Activated CD4-positive, alpha-beta T cell treated with anti-CD3 and anti-CD28 coated beads for 24 hours (primary cell): ENCODE measurements around the gene PTGFRN.
A peak's percentile ranks its signal among the peaks of the same experiment; 100 is the strongest.

Experiments
- DNase-seq, 2 donors: peaks; one replicate each; pipeline ENCODE4 v3.0.0-alpha.2; 2020; ENCODE audit warnings: low read depth in 2 of 2

Gene PTGFRN

DNA sequence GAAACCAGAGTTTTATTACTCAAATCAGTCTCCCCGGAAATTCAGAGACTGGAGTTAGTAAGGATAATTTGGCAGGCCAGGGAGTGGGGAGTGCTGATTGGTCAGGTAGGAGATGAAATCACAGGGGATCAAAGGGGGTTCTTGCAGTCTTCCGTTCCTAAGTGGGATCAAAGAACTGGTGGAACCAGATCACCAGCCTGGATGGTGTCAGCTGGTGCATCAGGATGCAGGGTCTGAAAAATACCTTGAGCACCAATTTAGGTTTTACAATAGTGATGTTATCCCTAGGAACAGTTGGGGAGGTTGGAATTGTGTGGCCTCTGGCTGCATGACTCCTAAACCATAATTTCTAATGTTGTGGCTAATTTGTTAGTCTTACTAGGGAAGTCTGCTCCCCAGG is 90.4 kb downstream of the PTGFRN start:
- DNase-seq, result no peak

DNA sequence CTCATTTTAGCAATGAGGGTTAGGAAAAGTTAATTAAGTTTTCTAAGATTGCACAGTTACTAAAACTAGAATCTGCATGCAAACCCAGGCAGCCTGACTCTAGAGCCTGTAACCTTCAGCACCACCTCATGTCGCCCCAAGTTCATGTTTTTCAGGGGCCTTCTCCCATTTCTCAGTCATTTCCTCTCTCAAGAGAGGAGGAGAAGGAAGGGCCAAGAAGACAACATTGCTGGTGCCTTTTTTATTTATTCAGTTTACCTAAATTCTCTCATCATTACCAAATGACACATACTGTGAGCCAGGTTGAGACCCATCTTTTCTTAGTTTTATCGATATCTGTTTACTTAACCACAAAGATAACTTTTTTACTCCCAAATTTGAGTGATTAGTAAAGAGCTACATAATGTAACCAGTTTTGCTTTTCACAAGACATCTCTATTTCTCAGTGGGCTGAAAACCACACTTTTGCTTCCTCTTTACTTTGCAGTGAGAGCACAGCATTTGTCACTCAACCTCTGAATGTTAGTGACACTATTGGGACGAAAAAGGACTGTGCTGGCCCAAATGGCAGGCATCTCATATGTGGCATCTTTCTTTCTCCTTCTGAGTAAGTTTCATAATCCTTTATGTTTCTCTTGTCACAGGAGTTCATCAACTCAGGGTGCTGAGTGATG is 91.7 kb downstream of the PTGFRN start, which contains the start of gene CD101:
CD101 (plus strand) TSS at position 507 of the 674 bp plus-strand sequence; CDS start at position 565, 58 bp downstream.
- peak in 1 of 2 donors; percentile 27 for DNase-seq

DNA sequence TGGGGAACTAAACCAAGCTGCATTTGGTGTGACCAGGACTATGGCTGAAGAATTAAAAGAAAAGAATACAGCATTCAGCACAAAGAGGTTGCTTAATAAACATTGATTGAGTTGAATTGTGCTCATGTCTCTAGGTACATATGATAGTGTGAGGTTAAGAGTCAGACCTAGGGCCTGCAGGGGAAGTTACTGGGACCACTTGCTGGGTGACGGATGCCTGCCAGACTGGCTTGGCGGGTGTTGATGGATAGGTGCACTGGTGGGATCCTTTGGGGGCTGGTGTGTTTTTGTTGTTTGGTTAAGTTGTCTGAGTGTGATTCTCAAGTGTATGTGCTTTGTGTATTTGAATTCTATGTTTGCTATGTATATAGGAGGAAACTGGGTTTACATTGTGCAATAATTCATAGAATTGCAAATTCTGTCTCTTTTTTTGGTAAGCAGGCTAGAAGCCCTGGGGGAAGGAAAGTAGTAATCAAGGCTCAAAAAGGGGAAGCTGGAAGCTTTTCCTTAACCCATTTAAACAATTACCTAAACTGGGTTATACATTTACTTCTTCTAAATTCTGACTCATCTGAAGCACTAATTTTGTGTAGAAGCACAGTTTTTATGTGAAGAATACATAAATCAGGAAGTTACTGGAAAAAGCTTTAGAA is 93.6 kb downstream of the PTGFRN start:
- no peak for DNase-seq

DNA sequence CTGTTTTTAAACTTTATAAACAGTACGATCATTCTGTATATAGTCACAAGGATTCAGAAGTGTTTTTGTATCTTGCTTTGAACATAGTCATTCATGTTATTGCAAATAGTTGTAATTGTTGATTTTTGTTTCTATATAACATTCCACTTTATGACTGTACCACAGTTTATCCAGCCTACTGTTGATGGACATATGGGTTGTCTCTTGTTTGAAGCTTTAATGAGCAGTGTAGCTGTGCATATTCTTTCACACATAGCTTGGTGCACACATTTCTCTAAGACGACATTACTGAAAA is 98.0 kb downstream of the PTGFRN start:
- DNase-seq, result no peak

DNA sequence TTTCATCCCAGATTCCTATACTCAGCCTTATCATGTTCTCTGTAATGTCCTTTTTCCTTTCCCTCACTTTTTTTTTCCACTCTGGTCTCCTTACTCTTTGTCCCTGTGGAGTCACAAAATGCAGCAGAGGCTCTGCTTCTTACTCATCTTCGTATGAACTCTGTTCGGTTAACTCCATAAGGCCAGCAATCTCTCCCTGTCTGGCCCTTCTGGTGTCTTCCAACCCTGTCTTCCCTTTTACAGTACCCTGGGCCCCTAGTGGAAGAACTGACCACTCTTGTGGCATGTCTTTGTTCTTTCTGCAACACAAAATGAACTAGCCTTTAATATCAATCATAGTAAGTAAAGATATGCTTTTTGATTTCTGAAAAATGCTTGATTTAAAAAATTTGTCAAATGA is 98.9 kb downstream of the PTGFRN start:
- DNase-seq, result no peak

DNA sequence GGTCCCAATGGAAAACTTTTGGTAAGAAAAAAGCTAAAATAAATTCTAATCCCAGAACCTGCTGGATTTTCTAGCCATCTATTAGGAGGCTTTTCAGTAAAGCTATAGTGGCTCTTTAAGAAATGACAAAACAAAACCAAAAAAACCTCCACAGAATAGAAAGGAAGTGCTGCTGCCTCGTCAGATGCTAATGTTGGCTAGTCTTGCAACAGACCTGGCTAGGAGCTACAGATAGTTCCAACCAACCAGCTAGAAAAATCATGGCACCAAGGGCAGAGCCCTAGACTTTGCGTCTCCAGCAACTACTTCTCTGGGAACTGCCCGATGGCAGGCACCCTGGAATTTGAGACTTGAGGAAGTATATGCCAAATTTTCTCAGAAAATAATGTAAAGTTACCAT is 99.4 kb downstream of the PTGFRN start:
- DNase-seq, result no peak

DNA sequence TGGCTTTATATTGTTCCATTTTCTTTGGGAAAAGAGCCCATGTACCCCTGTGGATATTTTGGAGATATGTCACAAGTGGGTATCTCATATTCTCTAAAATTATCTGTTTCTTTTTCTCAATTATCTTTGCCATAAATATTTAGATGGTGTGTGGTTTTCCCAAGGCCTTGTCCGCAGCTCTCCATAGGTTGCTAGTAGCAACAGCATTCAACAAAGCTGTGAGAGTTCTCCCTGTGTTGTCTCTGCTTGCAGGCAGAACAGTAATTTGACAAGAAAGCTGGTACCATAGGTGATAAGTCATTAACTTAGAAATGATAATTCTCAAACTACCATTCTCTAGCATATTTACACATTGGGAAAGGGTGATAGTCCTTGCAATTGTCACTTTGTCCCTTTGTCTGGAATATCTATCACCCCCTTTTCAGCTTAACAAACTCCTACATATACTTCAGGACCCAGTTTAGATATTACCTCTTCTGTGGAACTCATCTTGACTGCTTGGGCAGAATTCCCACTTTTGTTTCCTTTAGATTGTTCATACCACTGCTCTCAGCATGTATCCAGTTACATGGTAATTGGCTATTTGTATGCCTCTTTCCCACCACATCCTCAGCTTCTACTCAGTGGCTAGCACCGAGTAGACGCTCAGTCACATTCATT is 100.7 kb downstream of the PTGFRN start:
- DNase-seq, result no peak

DNA sequence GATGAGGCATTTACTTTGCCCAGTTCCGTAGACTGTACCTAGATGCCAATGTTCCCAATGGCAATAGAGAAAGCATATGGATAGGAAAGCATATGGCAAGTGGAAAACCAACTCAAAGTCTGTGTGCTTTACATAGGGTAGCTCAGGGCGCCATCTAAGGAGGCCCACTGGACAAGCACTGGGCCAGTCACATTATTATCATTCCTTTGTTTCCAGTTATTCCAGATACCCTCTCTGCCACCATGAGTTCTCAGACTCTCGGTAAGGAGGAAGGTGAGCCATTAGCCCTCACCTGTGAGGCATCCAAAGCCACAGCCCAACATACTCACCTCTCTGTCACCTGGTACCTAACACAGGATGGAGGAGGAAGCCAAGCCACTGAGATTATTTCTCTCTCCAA is 101.6 kb downstream of the PTGFRN start:
- no peak for DNase-seq

DNA sequence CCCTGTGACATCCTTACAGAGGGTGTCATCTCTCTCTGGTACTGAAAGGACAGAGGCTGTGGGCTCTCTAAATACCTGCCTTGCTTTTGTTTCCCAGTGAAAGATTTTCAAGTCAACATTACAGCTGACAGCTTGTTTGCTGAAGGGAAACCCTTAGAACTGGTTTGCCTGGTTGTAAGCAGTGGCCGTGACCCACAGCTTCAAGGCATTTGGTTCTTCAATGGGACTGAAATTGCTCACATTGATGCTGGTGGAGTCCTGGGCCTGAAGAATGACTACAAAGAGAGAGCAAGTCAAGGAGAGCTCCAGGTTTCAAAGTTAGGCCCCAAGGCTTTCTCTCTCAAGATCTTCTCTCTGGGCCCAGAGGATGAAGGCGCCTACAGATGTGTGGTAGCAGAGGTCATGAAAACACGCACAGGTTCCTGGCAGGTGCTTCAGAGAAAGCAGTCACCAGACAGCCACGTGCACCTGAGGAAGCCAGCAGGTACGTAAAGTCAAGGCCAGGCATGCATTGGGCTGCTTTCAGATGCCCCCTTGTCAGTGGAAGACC is 103.7 kb downstream of the PTGFRN start:
- DNase-seq, result no peak

DNA sequence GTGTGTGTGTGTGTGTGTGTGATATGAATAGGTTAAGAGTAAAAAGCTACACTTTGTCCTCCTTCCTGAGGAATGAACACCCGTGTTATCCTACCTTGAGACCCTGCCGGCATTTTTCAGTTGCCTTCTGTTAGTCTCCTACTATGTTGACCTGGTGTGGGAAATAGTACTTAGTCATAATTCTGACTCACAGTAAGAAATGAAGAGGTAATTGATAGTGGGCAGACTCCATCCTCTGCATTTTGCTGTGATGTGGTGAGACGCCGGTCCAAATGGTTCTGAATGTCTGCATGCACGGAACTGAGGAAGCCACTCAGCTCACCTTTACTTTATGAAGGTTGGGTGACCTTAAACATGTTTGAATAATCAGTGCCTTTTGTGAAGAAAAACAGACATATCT is 104.5 kb downstream of the PTGFRN start:
- DNase-seq, result no peak

DNA sequence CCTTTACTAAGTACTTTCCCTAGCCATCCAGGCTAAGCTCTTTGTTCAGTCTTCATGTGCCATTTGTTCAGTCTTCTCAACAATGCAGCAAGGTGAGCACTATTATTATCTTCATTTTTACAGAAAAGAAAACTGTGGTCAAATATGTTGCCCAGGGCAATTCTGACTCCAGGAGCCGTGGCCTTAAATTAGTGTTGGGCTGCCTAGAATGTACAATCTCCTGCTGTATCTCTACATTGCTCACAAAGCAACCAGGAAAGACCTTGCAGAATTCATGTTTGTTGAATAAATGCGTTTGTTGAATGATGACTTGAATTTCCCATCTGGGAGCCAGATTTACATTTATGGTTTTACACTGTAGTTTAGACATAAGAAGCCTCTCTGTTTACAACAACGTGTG is 106.0 kb downstream of the PTGFRN start:
- DNase-seq, result no peak

DNA sequence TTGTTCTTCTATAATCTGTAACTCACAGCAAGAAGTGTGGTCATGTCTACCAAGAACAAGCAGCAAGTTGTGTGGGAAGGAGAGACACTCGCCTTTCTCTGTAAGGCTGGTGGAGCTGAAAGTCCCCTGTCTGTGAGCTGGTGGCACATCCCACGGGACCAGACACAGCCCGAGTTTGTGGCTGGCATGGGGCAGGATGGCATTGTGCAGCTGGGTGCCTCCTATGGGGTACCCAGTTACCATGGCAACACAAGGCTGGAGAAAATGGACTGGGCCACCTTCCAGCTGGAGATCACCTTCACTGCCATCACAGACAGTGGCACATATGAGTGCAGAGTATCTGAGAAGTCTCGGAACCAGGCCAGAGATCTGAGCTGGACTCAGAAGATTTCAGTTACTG is 107.3 kb downstream of the PTGFRN start:
- no peak for DNase-seq

DNA sequence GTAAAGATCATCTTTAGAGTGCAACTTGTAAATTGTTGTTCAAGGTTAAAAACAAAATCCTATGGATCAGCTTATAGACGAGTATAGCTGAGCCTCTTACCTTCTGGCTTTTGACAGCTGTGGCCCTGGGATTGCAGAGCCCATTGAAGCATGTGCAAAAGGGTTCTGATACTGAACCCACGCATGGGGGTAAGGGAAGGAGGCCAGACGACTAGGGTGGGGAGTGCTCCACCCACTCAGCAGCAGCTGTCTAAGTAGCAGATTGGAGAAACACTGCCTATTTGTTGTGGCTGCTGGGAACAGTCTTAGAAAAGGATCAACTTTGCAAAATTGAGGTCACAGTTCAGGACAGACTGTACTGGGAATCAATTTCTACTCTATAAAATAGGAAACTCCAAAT is 107.9 kb downstream of the PTGFRN start:
- no peak for DNase-seq

DNA sequence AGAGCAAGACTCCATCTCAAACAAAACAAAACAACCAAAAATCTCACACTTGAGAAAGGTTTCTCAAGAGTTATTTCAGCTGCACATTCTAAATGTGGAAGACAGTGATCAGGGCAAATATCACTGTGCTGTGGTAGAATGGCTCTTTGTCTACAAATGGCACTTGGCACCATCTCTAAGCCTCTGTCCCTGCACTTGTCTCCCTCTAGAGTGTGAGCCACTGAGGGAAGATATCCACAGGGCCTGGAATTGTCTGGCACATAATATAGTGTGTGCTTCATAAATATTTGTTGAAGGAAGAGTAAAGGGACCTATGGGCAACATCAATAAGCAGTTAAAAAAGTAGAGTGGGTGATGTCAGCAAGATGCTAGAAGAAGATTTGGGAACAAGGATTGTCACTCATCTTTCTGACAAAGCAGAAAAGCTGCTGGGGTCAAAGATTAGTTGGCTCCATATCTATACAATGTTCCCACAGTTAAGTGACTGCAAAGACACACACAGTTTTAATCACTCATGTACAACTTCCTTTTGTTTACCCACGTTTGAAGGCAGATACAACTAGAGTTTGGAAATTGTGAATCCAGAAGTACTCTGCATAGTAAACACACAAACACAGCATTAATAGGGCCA is 110.9 kb downstream of the PTGFRN start:
- no peak for DNase-seq

DNA sequence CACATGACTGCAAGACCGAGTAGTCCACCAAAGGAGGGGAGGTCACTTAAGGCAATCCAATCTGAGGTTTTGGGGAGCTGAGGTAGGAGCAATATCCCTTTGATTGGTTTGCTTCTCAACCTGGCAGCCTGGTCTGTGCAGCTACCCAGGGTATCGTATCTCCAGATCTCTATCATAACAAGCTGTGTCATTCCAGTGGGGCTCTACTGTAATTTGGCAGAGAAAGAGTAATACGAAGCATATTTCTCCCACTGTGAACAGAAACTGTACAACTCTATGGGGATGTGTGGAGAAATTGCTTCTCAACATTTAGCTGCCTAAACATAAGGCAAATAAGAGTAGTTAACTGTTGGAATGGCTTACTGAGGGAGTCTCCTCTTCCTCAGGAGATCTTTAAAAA is 112.4 kb downstream of the PTGFRN start:
- DNase-seq, result no peak

DNA sequence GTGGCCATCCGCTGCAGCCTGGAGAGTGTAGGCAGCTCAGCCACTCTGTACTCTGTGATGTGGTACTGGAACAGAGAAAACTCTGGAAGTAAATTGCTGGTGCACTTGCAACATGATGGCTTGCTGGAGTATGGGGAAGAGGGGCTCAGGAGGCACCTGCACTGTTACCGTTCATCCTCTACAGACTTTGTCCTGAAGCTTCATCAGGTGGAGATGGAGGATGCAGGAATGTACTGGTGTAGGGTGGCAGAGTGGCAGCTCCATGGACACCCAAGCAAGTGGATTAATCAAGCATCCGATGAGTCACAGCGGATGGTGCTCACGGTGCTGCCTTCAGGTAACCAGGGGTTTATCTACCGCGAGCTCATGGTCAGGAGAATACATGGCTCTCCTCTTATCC is 115.9 kb downstream of the PTGFRN start:
- DNase-seq, result no peak

DNA sequence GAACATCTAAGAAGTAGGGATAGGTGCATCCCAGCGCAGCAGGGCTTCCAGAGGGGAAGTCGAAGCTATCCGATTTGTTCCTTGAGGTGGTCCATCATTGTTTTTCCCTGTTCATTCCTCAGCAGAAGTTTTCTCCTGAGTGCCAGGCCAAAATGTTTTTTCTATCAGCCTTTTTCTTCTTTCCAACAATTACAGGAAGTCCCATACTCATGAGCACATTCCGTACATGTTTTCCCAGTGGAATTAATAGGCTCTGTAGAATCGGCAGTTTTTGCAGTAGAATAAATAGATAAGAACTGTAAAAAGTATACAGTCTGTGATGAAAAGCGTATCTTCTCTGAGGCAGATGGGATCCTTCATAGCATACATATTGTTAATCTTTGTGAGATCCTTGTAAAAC is 116.6 kb downstream of the PTGFRN start:
- no peak for DNase-seq

DNA sequence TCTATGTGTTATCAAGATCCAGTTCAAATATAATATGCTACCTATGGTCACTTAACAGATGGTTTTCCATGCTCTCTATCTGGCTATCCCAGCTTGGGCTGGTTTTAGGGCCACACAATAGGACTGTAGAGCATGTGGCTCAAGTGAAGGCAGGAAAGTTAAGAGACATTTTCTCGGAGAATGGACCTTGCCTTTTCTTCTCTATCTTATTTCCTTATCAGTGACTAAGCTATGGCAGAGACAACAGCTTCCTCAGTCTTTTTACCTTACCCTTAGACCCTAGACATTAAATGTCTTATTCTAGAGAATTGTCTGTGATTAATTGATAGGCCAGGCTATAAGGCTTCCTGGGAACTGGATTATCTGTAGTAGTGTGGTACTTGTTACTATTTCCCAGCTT is 120.0 kb downstream of the PTGFRN start:
- no peak for DNase-seq

DNA sequence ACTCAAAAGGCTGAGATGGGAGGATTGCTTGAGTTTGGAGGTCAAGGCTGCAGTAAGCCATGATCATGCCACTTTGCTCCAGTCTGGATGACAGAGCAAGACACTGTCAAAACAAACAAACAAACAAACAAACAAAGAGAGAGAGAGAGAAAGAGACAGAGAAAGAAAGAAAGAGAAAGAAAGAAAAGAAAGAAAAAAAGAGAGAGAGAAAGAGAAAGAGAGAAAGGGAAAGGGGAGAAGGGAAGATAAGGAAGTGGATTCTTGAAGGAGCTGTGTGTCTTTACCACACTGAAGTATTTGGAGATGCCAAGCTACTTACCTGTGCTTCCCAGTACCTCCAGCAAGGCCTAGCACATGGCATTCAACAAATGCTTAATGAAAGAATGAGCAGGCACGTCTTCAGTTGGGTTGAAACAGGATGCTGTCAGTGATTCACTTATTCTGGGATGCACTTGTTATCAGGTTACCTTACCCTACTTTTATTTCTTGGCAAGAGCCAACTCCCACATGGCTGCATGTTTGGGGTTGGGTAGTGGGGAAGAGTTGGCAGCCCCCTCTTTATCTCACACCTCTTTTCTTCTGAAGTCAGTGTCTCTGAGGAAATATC is 120.7 kb downstream of the PTGFRN start:
- DNase-seq, result no peak

DNA sequence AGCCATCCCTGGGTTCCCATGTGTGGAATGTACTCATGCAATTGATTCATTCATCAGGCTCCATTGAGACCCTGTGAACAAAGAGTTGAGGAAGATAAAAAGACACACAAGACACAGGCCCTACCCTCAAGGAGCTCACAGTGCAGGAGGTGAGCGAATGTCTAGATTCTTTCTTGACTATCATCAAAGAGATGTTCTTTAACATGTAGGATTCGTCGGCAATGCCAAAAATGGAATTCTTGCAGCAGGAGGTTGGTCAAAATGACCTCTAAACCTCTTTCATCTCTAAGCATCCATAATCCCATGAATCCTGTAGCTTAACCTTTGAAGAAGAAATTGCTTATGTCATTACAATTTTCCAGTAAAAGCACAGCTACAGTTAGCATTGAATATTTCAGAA is 122.5 kb downstream of the PTGFRN start:
- no peak for DNase-seq

DNA sequence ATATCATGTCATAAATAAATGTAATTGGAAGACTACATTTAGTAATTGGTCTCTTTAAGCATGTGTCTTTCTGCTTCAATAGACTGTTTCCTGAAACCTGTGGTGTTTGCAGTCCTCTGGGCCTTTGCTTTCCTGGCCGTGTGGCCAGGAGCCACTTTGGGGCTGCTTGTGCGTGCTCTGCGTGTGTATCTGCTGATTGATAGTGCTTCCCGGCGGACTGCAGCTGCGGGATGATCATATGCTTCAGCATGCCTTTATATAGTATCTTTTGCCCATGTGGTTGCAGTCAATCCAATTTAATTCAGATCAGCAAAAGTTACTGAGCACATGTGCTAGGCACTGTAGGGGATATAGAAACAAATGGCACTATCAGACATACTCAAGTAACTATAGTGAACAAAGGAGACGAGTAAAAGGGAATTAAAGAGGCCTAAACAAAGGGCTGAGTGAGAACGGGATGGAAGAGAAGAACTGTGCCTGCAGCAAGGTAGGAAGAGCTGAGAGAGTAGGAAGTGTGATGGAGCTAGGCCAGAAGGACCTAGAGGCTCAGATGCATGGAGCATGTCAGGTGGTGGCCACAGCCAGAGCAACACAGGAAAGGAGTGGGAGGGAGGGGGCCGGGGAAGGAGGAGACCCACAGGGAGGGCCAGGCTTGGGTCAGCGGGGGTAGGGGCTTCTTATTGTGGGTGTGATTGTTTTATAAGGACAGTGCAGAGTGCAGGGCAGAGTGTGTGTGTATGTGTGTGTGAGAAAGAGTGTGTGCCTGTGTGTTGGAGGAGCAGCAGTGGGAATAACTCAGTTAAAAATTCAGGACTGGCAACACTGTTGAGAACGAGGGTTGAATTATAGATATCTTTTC is 123.2 kb downstream of the PTGFRN start:
- DNase-seq, result no peak
